GM23338 (cell line): Measurements from ENCODE around the gene NPHP4.

Experiments
- ETS1 ChIP-seq: IDR thresholded peaks from 2 replicates; pipeline ENCODE4 v1.6.1; 2016; ENCODE audit warnings: antibody characterized with exemption
- EZH2 ChIP-seq: fragments of 200-600 bp; sonication (generic); IDR thresholded peaks from one replicate; pipeline ENCODE4 v1.8.0; 2017; ENCODE audit warnings: antibody characterized with exemption, mild to moderate bottlenecking, low read depth; ENCODE audit not compliant: unreplicated experiment
- EZH2phosphoT487 ChIP-seq: fragments of 200-600 bp; sonication (generic); IDR thresholded peaks from one replicate; pipeline ENCODE4 v1.8.1; 2018; ENCODE audit warnings: antibody characterized with exemption; ENCODE audit not compliant: unreplicated experiment
- POLR2AphosphoS5 ChIP-seq: IDR thresholded peaks from 2 replicates; pipeline ENCODE4 v1.6.1; 2016; ENCODE audit warnings: antibody characterized with exemption, low read depth
- REST ChIP-seq: IDR thresholded peaks from one replicate; pipeline ENCODE4 v1.6.1; 2018; ENCODE audit warnings: antibody characterized with exemption; ENCODE audit not compliant: unreplicated experiment
- TF ChIP-seq, protein P1 (sequence below), 2 experiments: fragments of 200-600 bp in 1 of 2; sonication (generic) in 1 of 2; conservative IDR thresholded peaks; 2 replicates each; pipeline versions ENCODE4 v1.5.1 to v1.6.1; 2016 to 2017; ENCODE audit warnings: antibody characterized with exemption in 2 of 2, low read depth in 2 of 2, mild to moderate bottlenecking in 2 of 2, moderate library complexity in 1 of 2

GRCh38 chr1:6039031-6039430 is 46.8 kb upstream of the NPHP4 start:
- TF ChIP-seq ETS1 = no peak
- no peak for TF ChIP-seq POLR2AphosphoS5
- TF ChIP-seq, protein P1, sequence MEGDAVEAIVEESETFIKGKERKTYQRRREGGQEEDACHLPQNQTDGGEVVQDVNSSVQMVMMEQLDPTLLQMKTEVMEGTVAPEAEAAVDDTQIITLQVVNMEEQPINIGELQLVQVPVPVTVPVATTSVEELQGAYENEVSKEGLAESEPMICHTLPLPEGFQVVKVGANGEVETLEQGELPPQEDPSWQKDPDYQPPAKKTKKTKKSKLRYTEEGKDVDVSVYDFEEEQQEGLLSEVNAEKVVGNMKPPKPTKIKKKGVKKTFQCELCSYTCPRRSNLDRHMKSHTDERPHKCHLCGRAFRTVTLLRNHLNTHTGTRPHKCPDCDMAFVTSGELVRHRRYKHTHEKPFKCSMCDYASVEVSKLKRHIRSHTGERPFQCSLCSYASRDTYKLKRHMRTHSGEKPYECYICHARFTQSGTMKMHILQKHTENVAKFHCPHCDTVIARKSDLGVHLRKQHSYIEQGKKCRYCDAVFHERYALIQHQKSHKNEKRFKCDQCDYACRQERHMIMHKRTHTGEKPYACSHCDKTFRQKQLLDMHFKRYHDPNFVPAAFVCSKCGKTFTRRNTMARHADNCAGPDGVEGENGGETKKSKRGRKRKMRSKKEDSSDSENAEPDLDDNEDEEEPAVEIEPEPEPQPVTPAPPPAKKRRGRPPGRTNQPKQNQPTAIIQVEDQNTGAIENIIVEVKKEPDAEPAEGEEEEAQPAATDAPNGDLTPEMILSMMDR (conservative IDR thresholded peaks at IDR 0.05; ENCODE audit: low read depth in 2 of 2) = peak in 1 of 2 experiments; percentile 14; a peak in 1 of 4 replicates
- no peak for TF ChIP-seq EZH2phosphoT487
- TF ChIP-seq REST = no peak
- TF ChIP-seq EZH2 = no peak
